Choroid plexus epithelial cell (primary cell): ENCODE results near the gene ADAM19.

Source experiments
- DNase-seq: peaks from one replicate; pipeline ENCODE4 v3.0.0-alpha.2; 2010; ENCODE audit warnings: low read depth
- H3K4me3 ChIP-seq: 2 replicates; pipeline ENCODE4 v1.5.1; 2011; ENCODE audit warnings: low read depth, mild to moderate bottlenecking, control low read depth, low read length, moderate library complexity
- CTCF ChIP-seq: conservative IDR thresholded peaks from 2 replicates; pipeline ENCODE4 v1.5.1; 2011; ENCODE audit warnings: low read depth, mild to moderate bottlenecking, control low read depth, inconsistent platforms, low read length, moderate library complexity

ADAM19 gene

DNA sequence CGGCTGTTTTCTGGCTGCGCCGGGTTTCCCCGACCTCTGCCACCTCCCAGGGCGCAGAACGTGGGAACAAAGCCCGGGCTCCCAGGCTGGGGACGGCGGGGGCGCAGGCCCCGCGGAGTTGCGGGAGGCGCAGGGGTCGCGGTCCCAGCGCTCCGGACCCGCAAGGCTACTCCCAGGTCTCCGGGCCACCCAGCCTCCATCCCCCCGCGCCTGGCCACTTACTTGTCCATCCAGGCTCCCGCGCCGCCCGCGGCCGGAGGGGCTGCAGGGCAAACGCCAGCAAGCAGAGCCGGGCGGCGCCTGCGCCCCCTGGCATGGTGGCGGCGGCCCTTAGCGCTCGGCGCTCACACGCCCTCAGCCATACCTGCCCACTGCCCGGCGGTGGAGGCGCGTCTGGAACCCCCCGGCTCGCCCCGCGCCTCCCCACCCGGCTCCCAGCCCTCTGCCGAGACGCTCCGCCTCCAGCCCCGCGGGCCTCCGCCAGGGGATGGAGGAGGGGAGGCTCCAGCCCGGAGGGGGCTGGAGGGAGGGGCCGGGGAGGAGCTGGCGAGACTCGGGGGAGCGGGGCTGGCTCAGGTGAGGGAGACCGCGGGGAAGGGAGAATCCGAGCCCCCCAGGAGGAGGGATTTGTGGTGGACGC is at the start of gene ADAM19:
Gene ADAM19 (minus strand): TSS at position 395 of the 640 bp plus-strand sequence. CDS start 79 bp downstream, at position 316.
- TF ChIP-seq CTCF, result no peak
- DNase-seq, result peak; percentile 53
- H3K4me3 ChIP-seq, result peak within 1 kb of the TSS; percentile 78

DNA sequence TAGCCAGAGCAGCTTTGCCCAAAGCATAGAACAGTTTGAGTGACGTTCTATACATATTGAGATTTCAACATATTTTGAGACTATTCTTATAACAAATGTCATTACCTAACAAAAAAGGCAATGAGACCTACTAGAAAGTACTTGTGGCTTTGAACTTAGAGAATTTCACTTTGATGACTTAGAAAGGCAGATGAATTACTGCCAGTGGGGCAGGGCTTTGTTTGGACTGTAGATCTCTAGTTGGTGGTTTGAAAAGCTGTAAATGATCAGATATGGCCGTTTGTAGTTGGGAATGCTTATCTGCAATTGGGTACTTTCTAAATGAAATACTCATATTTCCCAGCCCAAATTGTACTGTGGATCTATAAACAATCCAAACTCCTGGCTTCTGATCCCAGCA is 48.6 kb upstream of the ADAM19 start:
- DNase-seq, result no peak
- no peak overlapping the region for H3K4me3 ChIP-seq
- no peak for TF ChIP-seq CTCF

DNA sequence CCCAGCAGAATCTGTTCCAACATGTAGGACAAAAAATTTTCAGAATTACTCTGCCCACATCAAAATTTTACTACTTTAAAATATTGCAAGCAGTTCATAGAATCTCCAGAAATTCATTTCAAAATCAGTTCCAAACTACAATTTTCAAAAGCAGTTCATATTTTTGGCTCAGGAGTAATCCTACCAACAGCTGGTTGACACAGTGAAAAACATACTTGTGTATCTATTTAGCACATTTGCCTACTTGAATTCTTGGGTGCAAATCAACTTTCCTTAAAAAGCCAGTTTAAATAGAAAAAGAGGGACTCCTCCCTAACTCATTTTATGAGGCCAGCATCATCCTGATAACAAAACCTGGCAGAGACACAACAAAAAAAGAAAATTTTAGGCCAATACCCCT is 45.2 kb upstream of the ADAM19 start:
- no peak for TF ChIP-seq CTCF
- no peak for DNase-seq

GRCh38 chr5:157618191-157618765 is 42.7 kb upstream of the ADAM19 start:
- no peak for DNase-seq
- TF ChIP-seq CTCF, result no peak
- no peak overlapping the region for H3K4me3 ChIP-seq

More for the DNA sequence above, 45.2 kb upstream of the ADAM19 start:
- no peak overlapping the region for H3K4me3 ChIP-seq

GRCh38 chr5:157616785-157617184 is 41.2 kb upstream of the ADAM19 start:
- H3K4me3 ChIP-seq, result no peak overlapping the region
- TF ChIP-seq CTCF, result no peak
- DNase-seq, result no peak

GRCh38 chr5:157613385-157614245 is 38.0 kb upstream of the ADAM19 start:
- no peak for DNase-seq
- no peak for TF ChIP-seq CTCF
- no peak overlapping the region for H3K4me3 ChIP-seq
